IPS DF 4.7 (cell line): ENCODE results near the gene TNS1.
"Not testable (repeated sequence)": the region's sequence is repeated elsewhere in the genome, so short reads cannot be mapped to it uniquely, and the experiment has no call there.

Experiments used
- DNase-seq: peaks from one replicate; pipeline ENCODE4 v3.0.0-alpha.2; 2013; ENCODE audit warnings: low spot score; ENCODE audit errors: extremely low read depth

TNS1 gene

GRCh38 chr2:218029366-218030360, 26.9 kb upstream of the TNS1 start:
- no peak for DNase-seq

GRCh38 chr2:218028562-218029348, 26.0 kb upstream of the TNS1 start:
- DNase-seq, result no peak

GRCh38 chr2:218028189-218028495, 25.3 kb upstream of the TNS1 start:
- no peak for DNase-seq

GRCh38 chr2:218027426-218028188, 24.8 kb upstream of the TNS1 start:
- DNase-seq, result no peak

GRCh38 chr2:218026676-218027425, 24.1 kb upstream of the TNS1 start:
- DNase-seq, result no peak

GRCh38 chr2:218026244-218026643, 23.4 kb upstream of the TNS1 start:
- DNase-seq, result no peak

- DNase-seq, result no peak
Measured at GRCh38 chr2:218024871-218025270, 22.1 kb upstream of the TNS1 start.

GRCh38 chr2:218024336-218024735, 21.5 kb upstream of the TNS1 start:
- DNase-seq, result no peak

- no peak for DNase-seq
Measured at GRCh38 chr2:218023636-218024035, 20.8 kb upstream of the TNS1 start.

GRCh38 chr2:218022851-218023530, 20.2 kb upstream of the TNS1 start:
- no peak for DNase-seq

GRCh38 chr2:218022131-218022850, 19.5 kb upstream of the TNS1 start:
- no peak for DNase-seq

GRCh38 chr2:218021536-218022071, 18.8 kb upstream of the TNS1 start:
- no peak for DNase-seq

GRCh38 chr2:218020966-218021535, 18.3 kb upstream of the TNS1 start:
- no peak for DNase-seq

GRCh38 chr2:218020281-218020680, 17.5 kb upstream of the TNS1 start:
- DNase-seq, result no peak

- DNase-seq, result no peak
Measured at GRCh38 chr2:218019411-218020060, 16.7 kb upstream of the TNS1 start.

GRCh38 chr2:218018842-218019125, 16.0 kb upstream of the TNS1 start:
- DNase-seq, result not testable (repeated sequence)

GRCh38 chr2:218017211-218018053, 14.6 kb upstream of the TNS1 start:
- DNase-seq, result no peak

GRCh38 chr2:218016810-218017209, 14.0 kb upstream of the TNS1 start:
- DNase-seq, result no peak
